ENCODE measurements around the gene SGPP2. TPM values are rescaled to one million over a fixed set of nuclear protein-coding genes. Genes with fewer than 3 reads are reported as not detected.
"Not testable (repeated sequence)": the region's sequence is repeated elsewhere in the genome, so short reads cannot be mapped to it uniquely, and the experiment has no call there.

The SGPP2 gene, protein sequence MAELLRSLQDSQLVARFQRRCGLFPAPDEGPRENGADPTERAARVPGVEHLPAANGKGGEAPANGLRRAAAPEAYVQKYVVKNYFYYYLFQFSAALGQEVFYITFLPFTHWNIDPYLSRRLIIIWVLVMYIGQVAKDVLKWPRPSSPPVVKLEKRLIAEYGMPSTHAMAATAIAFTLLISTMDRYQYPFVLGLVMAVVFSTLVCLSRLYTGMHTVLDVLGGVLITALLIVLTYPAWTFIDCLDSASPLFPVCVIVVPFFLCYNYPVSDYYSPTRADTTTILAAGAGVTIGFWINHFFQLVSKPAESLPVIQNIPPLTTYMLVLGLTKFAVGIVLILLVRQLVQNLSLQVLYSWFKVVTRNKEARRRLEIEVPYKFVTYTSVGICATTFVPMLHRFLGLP
- total RNA-seq, result 1.2 TPM

DNA sequence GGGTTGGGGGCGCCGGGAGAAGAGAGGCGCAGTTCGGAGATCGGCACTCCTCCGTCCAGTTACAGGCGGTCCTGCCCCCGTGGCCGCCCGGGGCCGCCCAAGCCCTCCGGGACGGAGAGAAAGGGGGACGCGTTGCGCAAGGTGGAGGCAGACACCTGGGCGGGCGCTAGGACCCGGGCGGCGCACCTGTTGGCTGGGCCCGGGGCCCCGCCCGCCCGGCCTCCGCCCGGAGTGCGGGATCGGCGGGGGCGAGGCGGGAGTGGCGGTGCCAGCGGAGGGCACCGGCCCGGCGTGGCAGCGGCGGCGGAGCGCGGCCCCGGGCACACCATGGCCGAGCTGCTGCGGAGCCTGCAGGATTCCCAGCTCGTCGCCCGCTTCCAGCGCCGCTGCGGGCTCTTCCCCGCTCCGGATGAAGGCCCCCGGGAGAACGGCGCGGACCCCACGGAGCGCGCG is at the start of gene SGPP2:
Gene SGPP2 (plus strand): TSS at position 268 of the 453 bp plus-strand sequence. CDS start 60 bp downstream, at position 328.
- no peak for DNase-seq

DNA sequence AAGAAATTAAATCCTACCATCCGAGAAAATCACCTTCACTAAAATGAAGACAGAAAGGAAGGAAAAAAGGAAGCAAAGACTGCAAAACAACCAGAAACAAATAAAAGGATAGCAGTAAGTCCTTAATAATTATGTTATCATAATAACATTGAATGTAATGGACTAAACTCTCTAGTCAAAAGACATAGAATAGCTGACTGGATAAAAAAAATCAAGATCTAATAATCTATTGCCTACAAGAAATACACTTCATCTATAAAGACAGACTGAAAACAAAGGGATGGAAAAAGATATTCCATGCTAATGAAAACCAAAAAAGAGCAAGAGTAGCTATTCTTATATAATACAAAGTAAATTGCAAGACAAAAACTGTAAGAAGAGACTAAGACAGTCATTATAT is 48.5 kb upstream of the SGPP2 start:
- no peak for DNase-seq

DNA sequence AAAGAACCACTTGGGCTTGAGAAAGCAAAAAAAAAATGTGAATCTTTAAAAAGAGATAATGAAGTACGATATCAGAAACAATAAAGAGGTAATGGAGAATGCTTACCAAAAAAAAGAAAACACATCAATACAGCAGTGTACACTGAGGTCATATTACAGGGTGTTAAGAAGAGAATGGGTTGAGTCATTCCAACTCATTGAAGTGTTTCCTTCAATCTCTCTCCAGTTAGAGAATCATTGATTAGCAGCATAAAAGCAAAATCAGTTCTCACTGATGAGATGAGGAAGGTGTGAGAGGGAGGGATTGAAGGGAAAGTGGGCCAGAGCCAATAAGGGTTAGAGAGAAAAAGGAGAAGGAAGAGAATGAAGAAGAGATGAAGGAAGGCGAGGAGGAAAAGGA is 43.9 kb upstream of the SGPP2 start:
- no peak for DNase-seq

DNA sequence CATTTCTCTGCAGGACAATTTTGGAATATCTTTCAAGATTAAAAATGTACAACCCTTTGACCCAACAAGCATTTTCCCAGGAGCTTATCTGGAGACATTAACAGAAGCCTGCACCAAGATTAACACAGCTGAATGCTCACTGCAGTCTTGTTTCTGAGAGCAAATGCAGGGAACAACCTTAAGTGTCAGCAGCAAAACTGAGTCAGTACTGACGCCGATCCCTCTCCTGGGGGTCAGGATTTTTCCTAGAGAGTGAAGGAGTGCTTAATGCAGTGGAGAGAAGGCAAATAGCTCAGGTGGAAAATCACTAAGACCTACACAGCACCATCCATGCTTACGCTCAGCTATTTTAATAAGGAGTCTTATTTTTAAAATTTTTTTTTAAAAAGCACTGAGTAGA is 42.8 kb upstream of the SGPP2 start:
- DNase-seq, result no peak

DNA sequence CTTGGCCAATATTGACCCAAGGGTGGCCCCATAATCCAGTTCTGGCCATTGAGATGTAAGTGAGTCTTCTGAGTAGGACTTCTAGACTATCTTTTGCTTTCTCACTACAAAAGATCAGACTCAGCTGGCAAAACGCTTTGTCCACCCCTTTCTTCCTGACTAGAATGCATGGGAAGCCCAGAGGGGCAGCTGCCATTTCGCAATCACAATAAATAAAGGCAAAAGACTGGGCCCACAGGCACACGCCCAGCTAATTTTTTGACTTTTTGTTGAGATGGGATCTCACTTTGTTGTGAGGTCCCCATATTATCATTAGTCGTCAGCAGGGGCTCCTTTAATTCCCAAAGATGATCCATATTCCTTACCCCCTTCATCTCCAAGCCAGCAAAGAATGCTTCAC is 41.1 kb upstream of the SGPP2 start:
- no peak for DNase-seq

DNA sequence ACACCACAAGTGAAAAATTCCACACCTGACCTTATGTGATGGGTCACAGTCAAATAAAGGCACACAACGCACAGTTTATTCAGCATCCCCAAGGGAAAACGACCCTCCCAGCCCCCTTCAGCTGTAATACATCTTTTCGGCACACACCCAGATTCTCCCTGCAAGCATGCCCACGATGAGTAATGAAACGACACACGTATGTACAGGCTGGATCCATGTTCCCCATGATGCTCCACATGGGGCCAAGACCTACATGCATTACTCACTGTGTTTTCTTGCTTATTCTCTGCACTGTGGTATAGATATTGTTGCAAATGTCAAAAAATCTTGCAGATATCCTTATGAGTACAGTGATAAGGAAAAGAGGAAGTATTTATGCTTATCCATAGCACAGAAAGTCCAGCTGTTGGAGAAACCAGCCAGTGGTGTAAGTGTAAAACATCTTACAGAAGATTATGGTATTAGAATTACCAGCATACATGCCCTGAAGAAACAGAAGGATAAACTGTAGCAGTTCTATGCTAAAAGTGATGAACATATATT is 32.5 kb upstream of the SGPP2 start:
- DNase-seq, result no peak

DNA sequence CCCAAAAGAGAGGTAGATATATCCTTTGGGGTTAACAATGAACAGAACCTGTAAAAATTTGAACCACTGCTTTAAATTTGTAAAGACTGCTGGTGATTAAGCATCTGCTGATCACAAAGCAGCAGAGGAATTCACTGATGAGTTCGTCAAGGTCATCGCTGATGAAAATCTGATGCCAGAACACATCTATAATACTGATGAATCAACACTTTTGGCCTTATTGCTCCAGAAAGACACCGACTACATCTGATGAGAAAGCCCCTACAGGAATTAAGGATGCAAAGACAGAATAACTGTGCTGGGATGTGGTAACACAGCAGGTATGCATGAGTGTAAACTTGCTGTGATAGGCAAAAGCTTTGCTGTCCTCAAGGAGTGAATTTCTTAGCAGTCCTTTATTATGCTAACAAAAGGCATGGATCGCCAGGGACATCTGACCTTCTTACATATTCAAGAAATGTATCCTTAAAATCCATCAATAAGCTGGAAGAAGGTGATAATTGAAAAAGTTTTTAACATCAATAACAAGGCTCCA is 30.5 kb upstream of the SGPP2 start:
- DNase-seq, result no peak

DNA sequence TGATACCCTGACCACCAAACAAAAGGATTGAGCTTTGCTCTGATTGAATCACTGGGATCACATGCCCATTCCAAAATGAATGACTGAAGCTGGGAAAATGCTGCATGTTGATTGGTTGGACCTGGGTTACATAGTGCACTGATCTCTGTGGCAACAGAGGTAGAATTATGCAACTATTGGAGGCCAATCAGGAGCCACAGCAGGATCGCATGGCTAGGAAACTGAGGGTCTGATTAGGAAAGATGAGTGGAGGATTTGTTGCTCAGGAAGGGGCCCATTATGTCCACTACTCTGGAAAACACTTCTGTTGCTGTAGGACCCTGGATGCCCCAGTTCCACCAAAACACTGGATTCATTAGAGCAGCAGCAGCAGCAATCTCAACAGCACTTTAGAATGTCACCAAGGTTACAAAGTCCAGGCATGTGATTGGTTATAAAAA is 25.9 kb upstream of the SGPP2 start:
- no peak for DNase-seq

DNA sequence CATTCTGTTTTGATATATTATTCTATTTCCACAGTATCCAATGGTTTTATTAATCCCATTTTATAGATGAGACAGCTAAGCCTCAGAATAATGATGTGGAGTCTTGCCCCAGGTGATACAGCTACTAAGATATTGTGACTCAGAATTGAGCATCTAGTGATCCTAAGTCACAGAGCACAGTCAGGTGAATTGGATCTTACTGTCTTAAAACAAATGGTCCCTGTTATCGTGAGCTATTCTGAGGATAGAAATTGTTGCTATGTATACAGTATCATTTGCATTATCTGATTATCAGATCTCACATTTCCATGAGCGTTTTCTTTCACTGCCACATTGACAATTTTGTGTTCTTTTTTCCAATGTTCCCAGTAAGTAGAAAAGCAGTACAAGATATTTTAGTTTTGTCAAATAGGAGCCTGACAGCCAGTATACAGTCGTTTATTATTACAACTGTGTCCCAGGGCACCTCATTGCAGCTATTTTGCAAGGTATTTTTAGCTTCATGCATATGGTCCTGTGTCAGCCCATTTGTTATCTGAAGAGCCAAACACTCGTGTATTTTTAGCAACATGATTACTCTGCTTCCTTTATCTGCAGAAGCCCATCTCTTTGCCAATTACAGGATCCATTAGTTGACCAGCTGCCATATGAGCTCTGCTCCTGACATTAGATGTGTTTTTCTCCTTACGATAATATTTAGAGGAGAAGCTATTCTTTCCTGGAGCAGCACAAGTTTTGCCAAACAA is 25.1 kb upstream of the SGPP2 start:
- DNase-seq, result no peak

DNA sequence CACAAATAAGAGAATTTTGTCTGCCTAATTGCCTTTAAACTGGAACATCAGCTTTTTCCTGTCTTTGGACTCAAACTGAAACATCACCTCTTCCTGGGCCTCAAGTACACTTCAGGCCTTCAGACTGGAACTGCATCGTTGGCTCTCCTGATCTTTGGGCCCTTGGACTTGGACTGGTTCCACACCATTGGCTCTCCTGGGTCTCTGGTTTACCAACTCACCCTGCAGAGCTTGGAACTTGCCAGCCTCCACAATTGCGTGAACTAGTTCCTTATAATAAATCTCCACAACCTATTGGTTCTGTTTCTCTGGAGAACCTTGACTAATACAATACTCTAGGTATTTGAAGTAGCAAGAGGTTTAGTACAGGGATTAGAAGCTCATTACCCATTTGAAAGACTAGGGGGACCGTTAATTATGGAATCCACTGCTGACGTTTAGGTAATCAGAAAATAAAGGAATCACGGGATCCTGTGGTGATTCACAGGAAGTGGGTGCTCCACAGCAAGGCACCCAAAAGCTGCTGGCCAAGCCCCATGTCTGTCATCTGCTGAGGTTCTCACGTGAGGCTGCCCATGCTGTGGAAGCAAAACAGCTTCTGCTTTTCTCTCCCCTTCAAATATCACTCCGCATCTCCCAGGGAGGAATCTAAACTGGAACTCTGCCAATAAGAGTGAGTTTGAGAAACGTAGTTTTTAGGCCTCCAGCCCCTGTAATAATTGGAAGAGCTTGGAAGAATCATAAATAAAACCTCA is 20.0 kb upstream of the SGPP2 start:
- no peak for DNase-seq

DNA sequence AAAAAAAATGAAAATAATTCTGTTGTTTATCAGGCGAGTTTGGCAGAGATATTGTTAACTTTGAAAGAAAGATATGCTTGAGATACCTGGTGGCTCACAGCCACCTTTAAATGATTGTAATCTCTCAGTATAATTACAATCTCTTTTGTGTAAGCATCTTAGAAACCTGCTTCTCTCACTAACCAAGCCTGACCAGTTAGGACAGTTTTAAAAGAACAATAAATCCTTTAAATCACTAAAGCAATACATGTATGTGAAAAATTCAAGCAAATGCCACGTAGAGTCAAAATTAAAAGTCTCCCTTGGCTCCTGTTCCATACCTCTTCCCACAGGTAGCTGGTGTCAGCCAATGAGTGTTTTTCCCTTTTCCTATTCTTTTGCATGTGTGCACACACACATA is 15.7 kb upstream of the SGPP2 start:
- no peak for DNase-seq

DNA sequence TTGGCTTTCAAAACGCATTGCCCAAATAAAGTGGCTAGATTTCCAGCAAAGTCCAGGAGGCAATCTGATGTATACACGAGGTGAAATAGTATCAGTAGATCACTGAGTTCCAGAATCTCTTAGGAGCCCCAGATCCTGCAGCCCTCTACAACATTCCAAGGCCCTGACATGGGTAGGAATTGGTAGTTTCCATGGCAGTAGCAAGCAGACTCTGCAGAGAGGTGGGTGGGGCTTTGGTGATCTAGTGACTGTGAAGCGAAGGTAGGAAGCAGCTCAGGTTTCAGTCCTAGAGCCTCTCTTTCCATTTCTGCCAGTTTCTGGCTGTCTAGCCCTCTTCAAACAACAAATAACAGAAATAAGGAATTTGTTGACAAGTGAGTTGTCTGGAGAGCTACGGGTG is 13.8 kb upstream of the SGPP2 start:
- no peak for DNase-seq

DNA sequence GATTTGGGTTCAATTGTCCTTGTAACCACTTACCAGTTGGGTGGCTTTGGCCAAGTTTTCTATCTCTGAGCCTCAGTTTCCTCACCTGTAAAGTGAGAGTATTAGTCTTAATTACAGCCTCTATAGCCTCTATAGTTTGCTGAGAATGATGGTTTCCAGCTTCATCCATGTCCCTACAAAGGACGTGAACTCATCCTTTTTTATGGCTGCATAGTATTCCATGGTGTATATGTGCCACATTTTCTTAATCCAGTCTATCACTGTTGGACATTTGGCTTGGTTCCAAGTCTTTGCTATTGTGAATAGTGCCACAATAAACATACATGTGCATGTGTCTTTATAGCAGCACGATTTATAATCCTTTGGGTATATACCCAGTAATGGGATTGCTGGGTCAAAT is 12.0 kb upstream of the SGPP2 start:
- DNase-seq, result not testable (repeated sequence)

DNA sequence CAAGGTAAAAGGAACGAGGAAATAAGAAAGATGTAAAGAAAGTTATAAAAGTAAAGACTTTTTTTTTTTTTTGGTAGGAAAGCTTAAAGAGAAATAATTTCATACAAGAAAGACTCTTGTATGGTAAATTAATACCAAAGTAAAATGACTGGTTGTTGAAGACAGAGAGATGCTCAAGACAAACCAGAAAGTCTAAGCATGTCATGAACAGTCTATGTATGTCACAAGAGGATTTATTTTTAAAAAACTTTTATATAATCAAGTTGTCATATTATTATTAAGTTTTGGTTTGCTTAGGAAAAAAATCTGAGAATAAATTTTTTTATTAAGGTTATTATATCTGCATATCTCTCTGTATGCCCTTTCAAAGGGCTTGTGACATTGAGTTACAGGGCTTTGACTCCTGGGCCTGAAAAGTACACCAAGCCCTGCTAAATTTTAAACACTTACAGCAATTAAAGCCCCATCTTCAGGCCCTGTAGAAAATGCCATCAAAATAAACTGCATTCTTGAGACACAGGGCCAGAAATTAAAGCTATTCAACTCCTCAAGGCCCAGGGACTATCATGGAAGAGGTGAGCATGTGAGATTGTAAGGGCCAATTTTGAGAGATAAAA is 10.9 kb upstream of the SGPP2 start:
- no peak for DNase-seq

DNA sequence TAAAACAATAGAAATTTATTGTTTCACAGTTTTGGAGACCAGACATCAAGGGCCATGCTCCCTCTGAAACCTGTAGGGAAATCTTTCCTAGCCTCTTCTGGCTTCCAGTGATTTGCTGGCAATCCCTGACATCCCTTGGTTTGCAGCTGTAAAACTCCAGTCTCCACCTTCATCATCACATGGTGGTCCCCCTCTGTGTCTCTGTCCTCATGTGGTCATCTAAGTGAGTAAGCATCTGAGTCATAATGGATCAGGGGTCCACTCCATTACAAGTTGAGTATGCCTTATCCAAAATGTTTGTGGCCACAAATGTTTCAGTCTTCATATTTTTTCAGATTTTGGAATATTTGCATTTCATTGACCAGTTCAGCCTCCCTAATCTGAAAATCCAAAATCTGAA is 5.6 kb upstream of the SGPP2 start:
- no peak for DNase-seq

DNA sequence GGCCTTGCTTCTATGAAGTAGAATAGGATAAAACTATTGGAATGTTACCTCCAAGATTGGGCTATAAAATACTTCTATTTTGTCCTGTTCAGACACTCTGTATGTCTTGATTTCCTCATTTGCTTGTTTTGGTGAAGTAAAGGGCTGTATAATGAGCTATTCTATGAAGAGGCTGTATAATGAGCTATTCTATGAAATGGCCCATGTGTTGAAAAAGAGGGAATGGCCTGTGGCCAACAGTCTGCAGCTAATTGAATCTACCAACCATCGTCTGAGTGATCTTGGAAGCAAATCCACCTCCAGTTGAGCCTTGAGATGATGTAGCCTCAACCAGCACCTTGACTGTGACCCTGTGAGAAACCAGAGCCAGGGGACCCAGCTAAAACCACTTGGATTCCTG is 3.8 kb upstream of the SGPP2 start:
- no peak for DNase-seq

DNA sequence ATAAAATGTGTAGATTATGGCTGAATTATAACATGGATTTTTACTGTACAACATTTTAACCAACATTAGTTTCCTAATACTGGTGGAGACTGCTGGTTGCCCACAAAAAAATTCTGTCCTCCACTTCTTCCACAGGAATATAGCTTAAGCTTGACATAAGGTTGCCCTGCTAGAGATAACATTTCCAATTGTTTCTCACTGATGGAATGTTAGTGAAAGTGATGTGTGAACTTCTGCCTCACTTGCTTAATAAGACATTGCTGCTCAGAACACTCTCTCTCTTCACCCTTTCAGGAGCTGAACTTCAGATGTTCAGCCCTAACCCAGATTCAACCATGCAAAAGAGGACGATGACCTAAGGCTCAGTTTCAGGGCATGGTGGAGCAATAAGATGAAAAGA is 2.7 kb upstream of the SGPP2 start:
- no peak for DNase-seq

DNA sequence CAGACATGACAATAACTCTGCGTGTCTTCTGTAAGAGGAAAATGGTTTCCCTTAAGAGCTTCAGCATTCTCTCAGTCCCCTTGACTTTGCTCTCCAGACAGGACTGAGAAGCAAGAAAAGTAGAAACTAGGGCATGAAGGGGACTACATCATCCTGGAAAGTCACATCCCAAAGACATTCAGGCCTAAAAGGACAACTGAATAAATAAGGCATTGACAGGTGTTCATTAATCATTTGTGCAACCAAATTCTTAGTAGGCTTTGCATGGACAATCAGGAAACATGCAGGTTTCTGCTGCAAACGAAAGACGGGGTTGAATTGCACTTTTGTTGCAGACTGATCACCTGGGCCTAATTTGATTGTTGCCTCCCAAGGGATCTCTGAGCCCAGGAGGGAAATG is 1.2 kb upstream of the SGPP2 start:
- DNase-seq, result no peak

DNA sequence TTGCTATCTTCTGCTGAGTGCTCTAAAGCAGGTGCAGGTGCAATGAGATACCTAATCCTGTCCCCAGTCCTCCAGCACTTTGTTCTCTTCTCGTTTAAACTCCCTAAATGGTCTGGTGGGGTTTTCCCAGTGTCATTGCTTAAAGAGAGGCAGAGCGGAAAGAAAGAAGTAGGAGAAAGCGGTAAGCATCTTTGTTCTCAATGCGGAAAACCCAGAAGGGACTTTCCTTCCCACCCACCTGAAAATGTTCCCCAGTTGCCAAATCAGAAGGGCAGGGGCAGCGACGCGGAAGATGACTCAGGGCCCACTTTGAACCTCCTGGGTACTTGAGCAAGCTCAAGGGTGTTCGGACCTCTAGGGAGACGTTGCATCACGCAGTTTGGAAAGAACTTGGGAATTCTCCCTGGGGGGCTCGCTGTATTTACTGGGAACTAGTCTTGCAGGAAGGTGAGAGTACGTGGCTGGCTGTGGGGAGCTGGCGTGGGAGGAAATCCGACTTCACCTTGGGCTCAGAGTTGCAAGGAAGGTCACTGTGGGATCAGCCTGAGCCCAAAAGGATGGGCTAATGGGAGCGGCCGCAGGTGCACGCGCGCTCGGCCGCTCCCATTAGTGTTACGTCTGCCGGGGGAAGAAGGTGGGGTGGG is 589 bp upstream of the SGPP2 start:
- no peak for DNase-seq

DNA sequence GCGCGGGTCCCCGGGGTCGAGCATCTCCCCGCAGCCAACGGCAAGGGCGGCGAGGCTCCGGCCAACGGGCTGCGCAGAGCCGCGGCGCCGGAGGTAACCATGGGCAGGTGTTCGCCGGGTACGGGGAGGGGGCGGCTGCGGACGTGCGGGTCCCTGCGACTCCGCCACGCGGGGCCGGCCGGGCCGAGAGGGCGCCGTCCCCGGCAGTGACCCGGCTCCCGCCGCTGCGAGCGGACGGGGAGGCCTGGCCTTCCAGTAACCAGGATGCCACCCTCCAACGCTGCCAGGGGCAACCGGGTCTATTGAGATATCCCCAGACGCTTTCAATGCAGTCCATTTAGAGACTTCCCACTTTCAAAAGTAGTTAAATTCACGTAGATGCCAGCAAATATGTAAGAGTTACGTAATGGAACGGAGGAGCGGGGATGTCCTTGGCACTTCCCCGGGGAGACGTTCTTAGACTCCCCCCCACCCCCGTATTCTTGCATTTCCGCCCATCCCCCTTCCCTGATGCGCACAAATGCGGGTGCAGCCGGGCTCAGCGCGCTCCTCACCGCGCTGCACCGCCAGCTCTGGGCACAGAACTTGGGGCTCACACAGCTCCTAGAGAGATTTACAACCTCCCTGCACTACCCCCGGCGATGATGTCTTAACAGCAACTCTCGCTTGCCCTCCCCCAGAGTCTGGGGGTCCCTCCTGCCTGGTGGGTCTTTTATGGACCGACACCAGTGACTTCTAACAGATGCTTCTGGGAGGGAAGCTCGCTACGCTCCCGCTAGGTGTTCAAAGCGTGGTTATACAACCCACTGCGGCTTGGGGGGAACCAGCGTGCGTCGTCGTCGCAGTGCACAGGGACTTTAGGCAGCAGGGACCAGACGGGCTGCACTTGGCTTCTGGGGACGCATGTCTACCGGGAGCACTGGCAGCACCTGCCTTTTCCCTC is 657 bp downstream of the SGPP2 start:
- DNase-seq, result peak; percentile 33
